GM12892 (cell line): Measurements from ENCODE around the gene CD99L2.

Experiments
- POLR2A ChIP-seq: IDR thresholded peaks from 2 replicates; pipeline ENCODE4 v1.6.1; 2011; ENCODE audit warnings: low read depth, low read length, control low read depth
- POLR2AphosphoS5 ChIP-seq: IDR thresholded peaks from 2 replicates; pipeline ENCODE4 v1.6.1; 2011; ENCODE audit warnings: low read depth, low read length, control low read depth
- TAF1 ChIP-seq: IDR thresholded peaks from 2 replicates; pipeline ENCODE4 v1.6.1; 2011; ENCODE audit warnings: low read depth, mild to moderate bottlenecking, control low read depth, low read length, borderline replicate concordance

DNA sequence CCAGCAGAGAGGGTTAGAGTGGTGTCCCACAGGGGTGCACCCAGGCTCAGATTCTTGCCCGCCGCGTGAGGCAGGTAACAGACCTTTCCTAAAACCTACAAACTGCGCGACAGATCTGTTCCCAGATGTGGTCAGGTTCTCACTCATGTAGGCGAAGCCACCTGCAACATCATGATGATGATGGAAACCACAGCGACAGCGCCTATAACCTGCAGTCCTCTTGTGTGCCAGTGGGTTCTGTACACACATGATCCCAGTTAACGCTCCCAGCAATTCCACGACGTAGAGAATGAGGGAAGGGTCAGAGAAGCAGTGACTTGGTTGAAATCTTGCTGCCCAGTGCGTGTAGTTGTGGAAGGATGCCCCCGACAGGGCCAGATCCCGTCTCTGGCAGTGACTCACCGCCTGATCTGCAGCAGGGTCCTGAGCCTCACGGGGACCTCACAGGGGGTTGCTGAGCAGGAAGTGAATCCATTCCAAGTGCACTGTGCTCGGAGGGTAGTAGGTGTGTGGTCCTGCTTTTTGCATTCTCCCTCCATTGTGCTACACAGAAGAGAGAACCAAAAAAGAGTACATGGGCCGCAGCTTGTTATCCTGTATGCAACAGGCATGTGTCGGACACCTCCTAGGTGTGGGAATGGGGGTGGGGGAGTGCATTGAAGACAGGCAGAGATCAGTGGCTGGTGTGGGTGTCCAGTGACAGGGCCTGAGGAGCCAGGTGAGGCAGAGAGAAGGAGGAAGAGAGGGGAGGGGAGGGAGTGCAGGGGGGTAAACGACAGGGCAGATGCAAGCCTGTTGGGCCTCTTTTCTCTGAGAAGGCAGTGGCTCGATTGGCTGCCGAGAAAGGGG, 138.7 kb downstream of the CD99L2 start:
- TF ChIP-seq POLR2A (no peak), POLR2AphosphoS5 (no peak), TAF1 (no peak)
